Hematopoietic multipotent progenitor cell treated with erythropoietin and hydrocortisone succinate and interleukin-3 and kit ligand, for 15 days (in vitro differentiated cells): ENCODE results near the gene EPC2.
A peak's percentile ranks its signal among the peaks of the same experiment; 100 is the strongest.
"Not testable (repeated sequence)": the region's sequence is repeated elsewhere in the genome, so short reads cannot be mapped to it uniquely, and the experiment has no call there.

ENCODE experiments used
- DNase-seq: peaks from one replicate; pipeline ENCODE4 v3.0.0-alpha.2; 2015; ENCODE audit warnings: low spot score

Gene EPC2

GRCh38 chr2:148674063-148675020, 29.8 kb downstream of the EPC2 start:
- DNase-seq, result peak; percentile 69

- DNase-seq, result no peak
Measured at GRCh38 chr2:148675708-148676107, 31.2 kb downstream of the EPC2 start.

- DNase-seq, result not testable (repeated sequence)
Measured at GRCh38 chr2:148678302-148679179, 34.0 kb downstream of the EPC2 start.

GRCh38 chr2:148680462-148680861, 35.9 kb downstream of the EPC2 start:
- no peak for DNase-seq

GRCh38 chr2:148681443-148681842, 36.9 kb downstream of the EPC2 start:
- DNase-seq, result no peak

GRCh38 chr2:148681862-148682261, 37.3 kb downstream of the EPC2 start:
- not testable (repeated sequence) for DNase-seq

- no peak for DNase-seq
Measured at GRCh38 chr2:148684507-148684906, 40.0 kb downstream of the EPC2 start.

- no peak for DNase-seq
Measured at GRCh38 chr2:148687543-148687942, 43.0 kb downstream of the EPC2 start.

GRCh38 chr2:148688011-148688410, 43.5 kb downstream of the EPC2 start:
- not testable (repeated sequence) for DNase-seq

- DNase-seq, result no peak
Measured at GRCh38 chr2:148696985-148697384, 52.4 kb downstream of the EPC2 start.

- no peak for DNase-seq
Measured at GRCh38 chr2:148699830-148700229, 55.3 kb downstream of the EPC2 start.

- no peak for DNase-seq
Measured at GRCh38 chr2:148701039-148701438, 56.5 kb downstream of the EPC2 start.

GRCh38 chr2:148701877-148702276, 57.3 kb downstream of the EPC2 start:
- no peak for DNase-seq

- DNase-seq, result no peak
Measured at GRCh38 chr2:148702475-148702874, 57.9 kb downstream of the EPC2 start.

GRCh38 chr2:148704247-148704646, 59.7 kb downstream of the EPC2 start:
- DNase-seq, result no peak

- DNase-seq, result peak; percentile 36
Measured at GRCh38 chr2:148716378-148716920, 71.9 kb downstream of the EPC2 start.

GRCh38 chr2:148718039-148718438, 73.5 kb downstream of the EPC2 start:
- DNase-seq, result no peak

- no peak for DNase-seq
Measured at GRCh38 chr2:148719195-148719749, 74.7 kb downstream of the EPC2 start.

- no peak for DNase-seq
Measured at GRCh38 chr2:148719941-148720436, 75.4 kb downstream of the EPC2 start.

- DNase-seq, result no peak
Measured at GRCh38 chr2:148720501-148721001, 76.0 kb downstream of the EPC2 start.

GRCh38 chr2:148721520-148721931, 77.0 kb downstream of the EPC2 start:
- no peak for DNase-seq
